Measurements from ENCODE around the gene FBXO47.

The FBXO47 gene, protein sequence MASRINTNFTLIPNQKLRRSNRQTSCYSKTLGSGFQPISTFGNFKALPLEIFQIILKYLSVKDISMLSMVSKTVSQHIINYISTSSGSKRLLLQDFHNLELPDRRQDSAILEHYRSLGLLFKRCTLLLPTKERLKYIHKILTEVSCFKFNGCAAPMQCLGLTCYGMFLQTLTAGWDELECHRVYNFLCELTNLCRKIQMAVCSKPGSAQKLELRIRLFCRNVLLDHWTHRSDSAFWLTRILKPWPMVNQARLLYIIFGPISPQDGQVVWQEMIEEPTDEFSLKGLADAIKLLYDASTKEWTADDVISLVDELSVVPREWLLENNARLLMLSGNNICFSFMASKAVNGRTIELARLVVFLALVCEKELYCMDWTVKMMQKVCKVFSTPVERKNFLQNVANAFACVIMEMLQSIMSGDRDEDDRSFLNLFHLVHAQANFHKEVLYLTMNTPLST

DNA sequence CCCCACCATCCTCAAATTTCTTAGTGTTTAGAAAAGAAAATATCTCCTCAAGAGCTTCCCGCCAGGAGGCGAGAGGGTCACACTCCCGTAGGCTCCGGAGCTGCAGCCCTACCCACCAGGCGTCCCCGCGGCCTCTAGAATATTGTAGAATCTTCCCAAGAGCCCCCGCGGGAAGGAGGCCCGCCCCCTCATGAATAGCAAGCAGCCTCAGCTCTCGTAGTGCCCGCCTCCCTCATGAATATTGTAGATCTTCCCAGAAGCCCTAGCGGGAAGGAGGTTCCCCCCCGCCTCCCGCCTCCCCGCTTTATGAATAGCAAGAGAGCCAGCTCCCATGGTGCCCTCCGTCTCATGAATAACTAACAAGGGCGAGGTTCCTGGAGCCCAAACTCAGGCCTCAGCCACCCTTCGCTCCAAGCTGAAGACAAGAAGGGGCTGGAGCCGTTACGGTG, at the start of gene FBXO47:
FBXO47 (minus strand) TSS at position 114 of the 449 bp plus-strand sequence. CDS start 4,378 bp downstream, outside the sequence.
- peak; percentile 61 for DNase-seq (ENCODE audit: low read depth)

DNA sequence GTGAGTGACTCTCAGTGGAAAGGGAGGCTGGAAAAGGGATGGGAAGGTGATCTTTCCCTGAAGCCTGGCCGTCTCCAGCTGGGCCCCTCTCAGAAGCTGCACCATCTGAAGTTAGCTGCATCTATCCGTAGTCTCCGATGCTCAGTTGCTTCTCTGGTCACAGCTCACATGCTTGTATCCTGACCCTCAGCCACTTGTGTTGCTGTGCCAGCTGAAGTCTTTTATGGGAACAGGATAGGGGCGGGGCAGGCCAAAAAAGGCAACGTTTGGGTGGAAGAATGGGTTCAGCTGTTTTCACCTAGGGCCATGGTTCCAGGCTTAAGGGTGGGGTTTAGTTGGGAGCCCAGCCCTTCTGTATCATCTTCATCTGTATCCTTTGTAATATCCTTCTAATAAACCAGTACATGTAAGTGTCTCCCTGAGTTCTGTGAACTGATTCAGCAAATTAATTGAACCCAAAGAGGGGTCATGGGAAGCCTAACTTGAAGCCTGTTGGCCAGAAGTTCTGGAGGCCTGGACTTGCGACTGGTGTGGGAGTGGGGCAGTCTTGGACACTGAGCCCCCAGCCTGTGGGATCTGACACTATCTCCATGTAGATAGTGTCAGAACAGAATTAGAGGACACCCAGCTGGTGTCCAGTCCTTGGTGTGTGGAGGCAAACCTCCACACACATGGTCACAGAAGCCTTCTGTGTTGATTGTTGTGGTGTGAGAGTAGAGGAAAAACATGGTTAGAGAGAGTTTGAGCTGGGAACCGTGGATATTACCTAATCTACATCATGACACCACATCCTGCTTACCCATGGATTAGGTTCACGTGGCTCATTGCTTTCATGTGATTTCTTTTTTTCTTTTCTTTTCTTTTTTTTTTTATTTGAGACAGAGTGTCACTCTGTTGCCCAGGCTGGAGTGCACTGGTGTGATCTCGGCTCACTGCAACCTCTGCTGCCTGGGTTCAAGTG, 49.3 kb upstream of the FBXO47 start:
- DNase-seq (ENCODE audit: low read depth), result no peak

DNA sequence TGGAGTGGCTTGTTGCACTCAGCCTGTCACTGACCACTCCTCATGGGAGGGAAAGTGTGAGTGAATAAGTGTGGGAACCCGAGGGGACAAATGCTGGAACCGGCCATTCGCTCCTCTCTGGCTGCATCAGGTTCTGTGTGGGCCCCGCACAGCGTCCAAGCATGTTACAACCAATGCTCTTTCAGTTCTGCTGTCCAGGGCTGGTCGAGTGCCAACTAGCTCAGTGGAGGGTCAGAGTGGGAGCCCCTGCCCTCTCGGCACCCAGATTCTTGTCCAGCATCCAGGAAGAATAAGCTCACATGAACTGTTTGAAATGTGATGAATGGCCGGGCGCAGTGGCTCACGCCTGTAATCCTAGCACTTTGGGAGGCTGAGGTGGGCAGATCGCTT, 48.3 kb upstream of the FBXO47 start:
- DNase-seq (ENCODE audit: low read depth), result no peak

DNA sequence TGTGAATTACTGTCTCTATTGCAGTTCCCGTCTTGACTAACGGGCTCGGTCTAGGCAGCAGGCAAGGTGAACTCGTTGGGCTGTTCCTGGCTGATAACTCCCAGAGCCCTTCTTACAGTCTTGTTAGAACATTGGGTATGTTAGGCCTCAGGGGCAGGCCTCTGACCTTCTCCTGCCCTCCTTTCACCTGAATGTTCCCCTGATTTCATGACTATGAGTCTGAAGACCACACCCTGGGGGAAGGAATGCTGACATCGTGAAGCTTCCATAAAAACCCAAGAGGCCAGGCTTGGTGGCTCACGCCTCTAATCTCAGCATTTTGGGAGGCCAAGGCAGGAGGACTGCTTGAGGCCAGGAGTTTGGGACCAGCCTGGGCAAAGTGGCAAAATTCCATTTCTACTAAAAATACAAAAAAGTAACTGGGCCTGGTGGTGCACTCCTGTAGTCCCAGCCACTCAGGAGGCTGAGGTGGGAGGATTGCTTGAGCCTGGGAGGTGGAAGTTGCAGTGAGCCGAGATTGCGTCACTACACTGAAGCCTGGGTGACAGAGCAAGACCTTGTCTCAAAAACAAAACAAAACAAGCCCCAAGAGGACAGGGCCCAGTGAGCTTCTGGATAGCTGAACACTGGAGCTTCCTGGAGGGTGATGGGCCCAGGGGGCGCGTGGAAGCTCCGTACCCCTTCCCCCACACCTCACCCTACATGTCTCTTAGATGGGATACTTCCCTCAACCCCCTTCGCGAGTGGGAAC, 47.8 kb upstream of the FBXO47 start:
- DNase-seq (ENCODE audit: low read depth), result no peak

DNA sequence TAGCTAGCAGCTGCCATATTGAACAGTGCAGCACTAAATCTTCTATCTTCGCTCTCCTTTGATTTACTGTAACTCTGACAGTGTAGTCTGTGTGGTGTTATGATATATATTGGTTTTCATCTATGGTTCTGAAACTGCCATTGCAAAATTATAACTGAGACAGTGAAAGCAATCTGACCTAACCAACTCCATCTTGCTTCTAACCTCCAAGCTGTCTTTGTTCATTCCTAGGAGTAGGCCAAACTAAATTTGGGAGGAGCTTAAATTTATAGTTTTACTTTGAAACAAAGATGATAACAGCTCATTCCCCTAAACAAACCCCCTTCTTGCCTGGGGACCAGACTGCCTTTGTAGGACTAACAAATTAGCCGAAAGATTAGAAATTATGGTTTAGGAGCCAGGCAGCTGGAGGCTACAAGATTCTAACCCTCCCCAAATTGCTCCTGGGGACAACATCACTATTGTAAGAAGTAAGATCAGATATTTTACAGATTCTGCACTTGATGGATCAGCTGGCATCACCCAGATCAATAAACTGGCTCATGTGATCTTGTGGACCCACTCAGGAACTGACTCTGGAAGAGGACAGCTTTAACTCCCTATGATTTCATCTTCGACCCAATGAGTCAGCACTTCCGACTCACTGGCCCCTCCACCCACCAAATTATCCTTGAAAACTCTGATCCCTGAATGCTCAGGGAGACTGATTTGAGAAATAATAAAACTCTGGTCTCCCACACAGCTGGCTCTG, 47.0 kb upstream of the FBXO47 start:
- no peak for DNase-seq (ENCODE audit: low read depth)

DNA sequence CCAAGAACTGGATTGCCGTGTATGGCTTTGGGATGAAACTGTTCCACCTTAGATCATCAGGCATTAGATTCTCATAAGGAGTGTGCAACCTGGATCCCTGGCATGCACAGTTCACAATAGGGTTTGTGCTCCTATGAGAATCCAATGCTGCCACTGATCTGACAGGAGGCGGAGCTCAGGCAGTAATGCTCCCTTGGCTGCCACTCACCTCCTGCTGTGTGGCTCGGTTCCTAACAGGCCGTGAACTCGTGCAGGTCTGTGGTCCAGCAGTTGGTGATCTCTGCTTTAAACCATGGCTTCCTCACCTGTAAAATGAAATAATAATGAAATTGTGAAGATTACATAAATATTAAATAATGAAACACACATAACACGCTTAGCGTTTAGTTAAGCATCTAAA, 45.5 kb upstream of the FBXO47 start:
- no peak for DNase-seq (ENCODE audit: low read depth)

DNA sequence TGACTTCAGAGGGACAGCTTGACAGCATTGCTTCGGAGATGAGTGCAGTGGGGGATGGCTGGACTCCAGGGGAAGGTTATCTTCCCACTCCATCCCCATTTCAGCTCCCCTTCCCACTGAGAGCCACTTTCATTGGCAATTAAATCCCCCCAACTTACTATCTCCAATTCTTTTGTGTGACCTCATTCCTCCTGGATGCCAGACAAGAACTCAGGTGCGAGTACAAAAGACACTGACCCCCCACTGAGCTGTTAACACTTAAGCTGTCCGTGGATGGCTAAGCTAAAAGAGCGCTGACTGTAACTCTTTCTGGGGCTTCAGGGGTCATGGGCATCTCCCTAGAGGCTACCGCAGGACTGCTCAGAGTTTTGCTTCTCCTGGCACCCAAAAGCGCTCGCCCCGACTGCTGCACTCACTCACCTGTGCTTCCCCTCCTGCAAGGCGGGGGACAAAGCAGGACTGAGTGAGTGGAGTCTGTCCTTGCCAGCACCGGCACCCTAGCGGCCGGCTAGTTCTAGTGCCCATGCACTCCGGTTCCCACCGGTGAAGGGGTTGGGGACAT, 44.8 kb upstream of the FBXO47 start:
- no peak for DNase-seq (ENCODE audit: low read depth)

DNA sequence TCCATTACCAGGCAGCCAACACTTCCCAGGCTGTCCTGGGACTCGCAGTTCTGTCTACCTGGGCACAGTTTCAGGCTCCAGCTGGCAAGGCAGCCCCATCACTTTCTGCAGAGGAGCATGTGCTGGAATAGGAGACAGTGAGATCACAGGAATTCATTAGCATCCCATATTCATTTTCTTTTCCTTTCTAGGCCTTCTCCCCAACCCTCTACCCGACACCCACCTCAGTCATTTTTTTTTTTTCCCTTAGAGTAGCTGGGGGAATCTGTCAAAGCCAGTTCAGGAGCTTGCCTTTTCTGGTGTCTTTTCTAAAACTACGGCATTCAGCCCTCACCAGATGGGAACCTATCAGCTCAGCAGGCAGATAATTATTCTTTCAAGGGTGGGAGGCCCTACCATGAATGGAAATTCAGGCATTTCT, 42.4 kb upstream of the FBXO47 start:
- no peak for DNase-seq (ENCODE audit: low read depth)

DNA sequence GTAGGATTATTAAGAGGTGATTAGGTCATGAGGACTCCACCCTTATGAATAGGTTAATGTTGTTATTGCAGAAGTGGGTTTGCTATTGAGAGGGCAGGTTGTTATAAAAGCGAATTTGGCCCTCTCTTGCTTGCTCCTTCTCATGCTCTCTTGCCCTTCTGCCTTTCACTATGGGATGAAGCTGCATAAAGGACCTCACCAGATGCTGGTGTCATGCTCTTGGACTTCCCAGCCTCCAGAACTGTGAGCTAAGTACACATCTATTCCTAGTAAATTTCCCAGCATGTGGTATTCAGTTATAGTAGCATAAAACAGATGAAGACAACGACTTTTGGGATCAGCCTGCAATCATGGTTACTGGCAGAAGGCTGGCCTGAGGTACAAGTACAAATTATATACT, 41.4 kb upstream of the FBXO47 start:
- no peak for DNase-seq (ENCODE audit: low read depth)

DNA sequence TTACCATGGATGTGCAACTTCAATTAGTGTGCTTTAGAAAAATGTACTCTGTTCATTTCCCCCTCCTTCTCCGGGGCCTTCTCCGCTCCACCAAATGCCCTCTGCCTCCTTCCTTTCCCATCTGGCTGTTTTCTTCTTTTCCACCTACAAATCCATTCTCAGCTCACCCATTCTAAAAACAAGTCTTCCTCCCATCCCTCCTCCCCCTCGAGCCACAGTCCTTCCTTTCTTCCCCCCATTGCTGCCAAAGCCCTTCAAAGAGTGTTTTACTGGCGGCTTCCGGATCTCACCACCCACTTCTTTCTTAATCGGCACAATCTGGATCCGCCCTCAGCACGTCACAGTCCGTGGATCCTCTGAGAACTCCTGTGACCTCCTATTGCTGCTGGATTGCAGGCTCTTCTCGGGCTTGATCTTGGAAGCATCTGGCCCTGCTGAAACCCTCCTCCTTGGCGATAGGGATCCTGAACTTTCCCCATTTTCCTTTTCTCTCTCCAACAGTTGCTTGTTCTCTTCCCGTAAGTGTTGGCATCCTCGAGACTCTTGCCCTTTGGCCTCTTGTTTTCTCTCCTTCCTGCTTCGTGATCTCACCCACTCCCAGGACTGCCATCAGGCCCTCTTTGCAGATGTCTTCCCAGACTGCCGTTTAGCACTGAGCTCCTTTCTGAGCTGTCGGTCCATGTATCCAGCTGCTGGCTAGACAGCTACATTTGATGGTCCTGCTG, 36.0 kb upstream of the FBXO47 start:
- no peak for DNase-seq (ENCODE audit: low read depth)

DNA sequence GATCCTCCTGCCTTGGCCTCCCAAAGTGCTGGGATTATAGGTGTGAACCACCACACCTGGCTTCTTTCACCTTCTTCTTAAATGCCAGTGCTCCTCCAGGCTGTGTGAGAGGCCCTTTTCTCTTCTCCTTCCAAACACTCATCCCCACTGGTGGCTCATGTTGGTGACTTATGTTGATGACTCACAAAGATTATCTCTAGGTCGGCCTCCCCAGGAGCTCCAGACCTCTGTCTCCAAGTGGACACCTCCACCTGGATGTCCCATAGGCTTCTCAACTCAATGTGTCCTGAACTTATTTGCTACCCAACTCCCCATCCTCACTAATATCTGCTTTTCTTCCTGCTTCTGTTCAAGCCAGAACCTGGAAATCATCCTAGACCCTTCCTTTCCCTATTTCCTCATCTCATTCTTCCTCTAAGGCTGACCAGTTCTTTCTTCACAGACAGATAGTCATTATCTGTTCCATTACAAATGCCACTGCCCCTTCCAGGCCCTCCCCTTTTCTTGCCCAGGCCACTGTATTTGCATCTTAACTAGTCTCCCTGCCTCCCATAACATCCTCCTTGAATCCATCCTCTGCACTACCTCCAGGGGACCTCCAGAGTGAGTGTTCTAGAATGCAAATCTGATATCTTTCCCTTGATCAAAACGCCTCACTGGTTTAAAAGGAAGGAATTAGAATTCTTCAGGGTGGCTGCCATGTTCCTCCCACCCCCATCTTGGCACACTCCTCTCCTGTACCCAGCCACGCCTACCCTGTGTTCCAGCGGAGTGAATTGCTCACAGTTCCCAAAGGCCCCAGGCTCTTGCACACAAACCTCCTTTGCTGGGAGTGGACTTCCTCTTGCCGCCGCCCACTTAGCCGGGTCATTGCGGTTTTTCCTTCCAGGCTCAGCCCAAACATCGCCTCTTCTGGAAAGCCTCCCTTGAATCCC, 34.8 kb upstream of the FBXO47 start:
- no peak for DNase-seq (ENCODE audit: low read depth)

DNA sequence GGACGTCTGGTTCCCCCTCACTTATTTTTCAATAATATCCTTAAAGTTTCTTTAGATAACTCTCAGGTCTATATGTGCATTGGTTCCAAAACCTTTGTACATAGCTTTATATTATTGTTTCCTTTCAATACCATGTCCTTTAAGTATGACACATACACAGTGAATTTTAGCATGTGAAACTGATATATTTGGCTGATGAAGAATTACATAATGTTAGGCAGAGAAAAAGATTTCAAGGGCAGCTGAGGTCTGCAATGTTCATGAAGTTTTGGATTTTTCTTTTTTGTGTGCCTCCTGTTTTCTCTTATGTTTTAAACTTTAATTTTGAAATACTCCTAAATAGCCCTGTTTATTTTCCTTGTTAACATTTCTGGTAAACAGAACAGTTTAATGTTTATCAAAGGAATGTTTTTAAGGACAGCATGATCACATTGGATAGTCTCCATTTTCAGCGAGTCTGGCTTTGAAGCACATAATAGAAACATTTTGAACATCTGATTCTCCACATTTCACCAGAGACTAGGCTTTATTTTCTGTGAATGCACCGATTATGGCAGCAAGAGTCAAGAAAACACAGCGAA, 32.9 kb upstream of the FBXO47 start:
- DNase-seq (ENCODE audit: low read depth), result no peak

DNA sequence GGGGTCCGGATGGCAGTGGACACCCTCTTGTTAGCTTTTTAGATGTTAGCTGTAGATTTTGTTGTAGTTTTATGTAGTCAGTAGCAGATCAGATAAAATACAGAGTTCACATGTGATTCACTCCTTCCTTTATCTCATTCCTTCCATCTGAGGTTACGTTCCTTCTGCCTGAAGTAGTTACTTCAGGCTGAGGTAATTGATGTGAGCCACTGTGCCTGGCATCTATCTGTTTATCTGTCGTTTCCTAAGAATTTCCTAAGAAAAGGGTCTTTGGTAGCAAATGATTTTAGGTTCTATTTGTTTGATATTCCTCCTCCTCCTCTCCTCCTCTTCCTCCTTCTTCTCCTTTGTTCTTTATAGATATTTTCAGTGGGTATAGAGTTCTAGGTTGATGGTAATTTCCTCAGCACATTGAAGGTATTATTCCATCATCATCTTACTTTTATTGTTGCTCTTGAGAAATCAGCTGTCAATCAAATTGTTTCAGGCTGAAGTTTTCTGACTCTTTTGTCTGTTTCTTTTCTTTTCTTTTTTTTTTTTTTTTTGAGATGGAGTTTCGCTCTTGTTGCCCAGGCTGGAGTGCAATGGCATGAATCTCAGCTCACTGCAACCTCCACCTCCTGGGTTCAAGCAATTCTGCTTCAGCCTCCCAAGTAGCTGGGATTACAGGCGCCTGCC, 29.6 kb upstream of the FBXO47 start:
- no peak for DNase-seq (ENCODE audit: low read depth)

DNA sequence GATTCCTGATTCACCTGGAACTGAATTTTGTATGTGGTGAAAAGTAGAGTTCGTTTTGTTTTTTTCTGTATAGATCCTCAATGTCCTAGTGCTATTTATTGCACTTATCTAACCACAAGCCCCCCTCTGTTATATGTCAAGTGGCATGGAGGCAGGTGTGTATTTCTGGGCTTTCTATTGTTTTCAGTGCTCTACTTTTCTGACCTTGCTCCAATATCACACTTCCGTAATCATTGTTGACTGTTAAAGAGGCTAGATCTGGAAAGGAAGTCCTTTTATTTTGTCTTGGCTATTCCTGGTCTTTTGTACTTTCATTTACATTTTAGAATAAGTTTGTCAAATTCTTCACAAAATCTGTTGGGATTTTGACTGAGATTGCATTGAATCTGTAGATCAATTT, 26.8 kb upstream of the FBXO47 start:
- no peak for DNase-seq (ENCODE audit: low read depth)

DNA sequence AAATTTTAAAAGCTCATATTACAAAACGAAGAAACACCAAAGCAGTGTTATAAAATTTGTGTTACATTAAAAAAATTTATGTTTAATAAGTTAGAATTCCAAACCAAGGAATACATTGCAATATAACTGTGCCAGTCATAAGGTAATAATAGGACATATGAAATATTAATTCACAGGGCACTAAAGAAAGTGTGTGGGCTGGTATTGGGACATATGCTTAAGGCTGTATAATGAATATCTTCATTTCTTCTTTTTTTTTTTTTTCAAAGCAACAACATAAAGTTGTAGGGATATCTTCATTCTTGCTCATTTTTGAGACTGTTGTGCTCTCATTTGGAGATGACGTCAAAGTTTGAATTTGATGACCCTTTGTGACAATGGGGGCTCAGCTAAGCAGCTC, 17.5 kb upstream of the FBXO47 start:
- DNase-seq (ENCODE audit: low read depth), result no peak

DNA sequence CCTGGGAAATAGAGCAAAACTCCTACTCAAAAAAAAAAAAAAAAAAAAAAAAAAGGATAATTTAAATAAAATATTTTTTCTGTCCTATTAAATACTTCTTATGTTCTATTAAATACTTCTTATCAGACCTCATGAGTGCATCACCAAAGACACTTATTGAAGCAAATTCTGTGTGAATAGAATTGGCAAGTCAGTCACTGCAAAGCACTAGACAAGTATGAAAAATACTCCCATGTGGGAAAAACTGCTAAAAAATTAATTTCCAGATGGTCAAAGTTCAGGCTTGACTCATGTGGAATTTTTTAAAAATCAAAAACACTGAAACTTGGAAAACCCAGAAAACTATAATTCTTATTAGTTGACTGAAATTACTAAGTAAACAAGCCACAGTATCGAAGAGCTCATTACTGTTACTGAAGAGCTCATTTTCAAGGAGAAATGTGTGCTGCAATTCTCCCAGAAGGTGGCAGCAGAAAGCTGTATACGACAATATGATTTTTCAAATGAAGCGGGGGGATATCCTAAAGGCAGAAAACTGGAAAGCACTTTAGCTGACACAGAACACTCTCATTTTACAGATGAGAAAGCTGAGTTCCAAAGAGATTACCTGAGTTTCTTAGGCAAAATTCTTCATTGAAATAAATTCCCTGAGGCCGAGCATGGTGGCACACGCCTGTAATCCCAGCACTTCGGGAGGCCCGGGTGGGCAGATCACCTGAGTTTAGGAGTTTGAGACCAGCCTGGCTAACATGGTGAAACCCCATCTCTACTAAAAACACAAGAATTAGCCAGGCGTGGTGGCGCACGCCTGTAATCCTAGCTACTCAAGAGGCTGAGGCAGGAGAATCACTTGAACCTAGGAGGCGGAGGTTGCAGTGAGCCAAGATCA, 15.9 kb upstream of the FBXO47 start:
- no peak for DNase-seq (ENCODE audit: low read depth)

DNA sequence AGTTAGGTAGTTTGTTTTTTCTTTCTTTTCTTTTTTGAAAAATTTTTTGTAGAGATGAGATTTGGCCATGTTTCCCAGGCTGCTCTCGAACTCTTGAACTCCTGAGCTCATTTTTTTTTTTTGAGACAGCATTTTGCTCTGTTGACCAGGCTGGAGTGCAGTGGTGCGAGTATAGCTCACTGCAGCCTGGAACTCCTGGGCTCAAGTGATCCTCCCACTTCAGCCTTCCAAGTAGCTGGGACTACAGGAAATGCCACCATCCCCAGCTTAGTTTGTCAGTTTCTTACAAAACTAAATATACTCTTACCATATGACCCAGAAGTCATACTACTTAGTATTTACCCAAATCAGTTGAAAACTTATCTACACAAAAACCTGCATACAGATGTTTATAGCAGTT, 14.4 kb upstream of the FBXO47 start:
- DNase-seq (ENCODE audit: low read depth), result no peak

Data from stimulated activated CD8-positive, alpha-beta memory T cell treated with anti-CD3 and anti-CD28 coated beads, Interleukin-15, amount 100 ng/mL, for 1 hour (primary cell).